ENCODE results near the gene ETNPPL.

The ETNPPL gene

DNA sequence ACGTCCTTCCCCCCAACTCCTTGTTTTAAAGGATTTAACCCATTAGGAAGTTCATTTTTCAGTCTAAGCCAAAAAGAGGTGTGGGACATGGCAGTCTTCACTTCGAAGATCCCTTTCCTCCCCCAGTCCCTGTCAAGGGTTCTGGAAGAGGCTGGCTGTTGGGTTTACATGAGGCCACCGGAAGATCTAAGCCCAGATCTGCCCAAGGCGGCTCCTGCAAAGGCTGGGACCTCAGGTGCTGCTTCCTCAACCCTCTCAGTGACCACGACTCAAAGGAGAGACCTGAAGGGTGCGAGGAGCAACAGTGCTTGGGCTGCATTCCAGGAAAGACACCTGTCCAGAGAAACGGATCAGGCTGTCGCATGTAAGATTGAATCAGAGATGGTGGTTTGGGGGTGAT lies 23.5 kb upstream of the ETNPPL start:
- no peaks in the 10 kb centered on the region for H3K9me3 ChIP-seq (ENCODE audit: control insufficient read depth, low read depth, low read length)

DNA sequence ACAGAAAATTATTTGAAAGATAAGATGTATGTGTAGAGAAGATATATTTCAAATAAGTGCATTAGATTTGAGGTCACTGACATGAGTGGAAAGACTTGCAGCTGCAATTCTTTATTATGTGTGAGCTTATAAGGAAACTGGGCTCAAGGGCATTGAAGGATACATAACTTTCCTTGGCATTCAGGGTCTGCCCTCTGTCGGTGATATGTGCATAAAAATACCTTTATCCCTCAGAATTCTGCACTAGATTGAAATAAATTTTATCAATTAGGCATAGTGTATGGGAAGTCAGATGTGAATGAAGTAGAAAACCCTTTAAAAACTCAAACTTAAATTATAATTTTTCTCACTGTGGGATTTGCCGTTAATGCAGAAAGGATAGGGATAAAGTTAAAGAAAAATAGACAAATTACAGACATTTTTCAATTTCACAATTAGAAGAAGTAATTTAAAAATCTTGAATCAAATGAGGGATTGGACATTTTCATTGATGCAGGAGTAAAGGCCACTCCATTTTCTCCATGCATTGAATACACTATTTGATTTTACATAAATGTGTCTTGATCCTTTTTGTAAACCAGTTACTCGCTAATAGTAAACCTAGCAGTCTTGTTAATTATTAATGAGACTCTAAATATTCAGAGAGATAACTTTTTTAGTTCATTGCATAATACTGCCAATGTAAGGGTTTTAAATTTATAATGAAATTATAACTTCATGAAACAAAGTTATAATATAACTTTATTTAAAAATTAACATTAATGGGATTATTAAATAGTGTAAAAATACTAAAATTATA lies 21.0 kb upstream of the ETNPPL start:
- Histone ChIP-seq H3K4me3 (ENCODE audit: low read length) (no peak overlapping the region), H3K36me3 (ENCODE audit: control insufficient read depth, low read depth, low read length) (no peaks in the 10 kb centered on the region), H3K4me1 (ENCODE audit: control insufficient read depth, low read depth, low read length) (no peaks in the 10 kb centered on the region), H3K27ac (ENCODE audit: low read length) (no peak overlapping the region), H3K9ac (ENCODE audit: low read length) (no peak overlapping the region), H3K9me3 (ENCODE audit: control insufficient read depth, low read depth, low read length) (no peaks in the 10 kb centered on the region), H3K27me3 (ENCODE audit: control insufficient read depth, insufficient read depth, low read length) (no peaks in the 10 kb centered on the region)

More for the DNA sequence above, 23.5 kb upstream of the ETNPPL start:
- Histone ChIP-seq H3K4me1 (ENCODE audit: control insufficient read depth, low read depth, low read length) (no peaks in the 10 kb centered on the region), H3K4me3 (ENCODE audit: low read length) (no peak overlapping the region), H3K36me3 (ENCODE audit: control insufficient read depth, low read depth, low read length) (no peaks in the 10 kb centered on the region), H3K27me3 (ENCODE audit: control insufficient read depth, insufficient read depth, low read length) (no peaks in the 10 kb centered on the region), H3K9ac (ENCODE audit: low read length) (no peak overlapping the region), H3K27ac (ENCODE audit: low read length) (no peak overlapping the region)

DNA sequence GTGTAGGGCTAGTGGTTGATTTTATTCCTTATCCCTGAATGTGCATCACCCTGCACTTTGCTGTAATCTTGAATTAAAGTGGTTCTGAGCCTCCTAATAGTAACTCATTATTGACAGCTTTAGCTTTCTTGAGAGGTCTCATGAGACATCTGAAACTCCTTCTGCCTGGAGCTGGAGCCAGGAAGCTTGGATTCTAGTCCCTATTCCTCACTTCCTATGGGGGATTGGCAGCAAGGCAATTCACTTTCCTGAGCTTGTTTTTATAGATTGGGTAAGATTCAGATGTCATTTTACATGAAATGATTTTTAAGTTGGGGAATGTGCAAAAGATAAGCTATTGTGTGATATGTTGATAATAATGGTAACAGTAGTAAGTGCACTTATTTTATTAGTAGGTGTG lies 17.1 kb upstream of the ETNPPL start:
- Histone ChIP-seq H3K4me3 (ENCODE audit: low read length) (no peak overlapping the region), H3K4me1 (ENCODE audit: control insufficient read depth, low read depth, low read length) (no peaks in the 10 kb centered on the region), H3K9ac (ENCODE audit: low read length) (no peak overlapping the region), H3K27me3 (ENCODE audit: control insufficient read depth, insufficient read depth, low read length) (no peaks in the 10 kb centered on the region), H3K27ac (ENCODE audit: low read length) (no peak overlapping the region), H3K36me3 (ENCODE audit: control insufficient read depth, low read depth, low read length) (no peaks in the 10 kb centered on the region), H3K9me3 (ENCODE audit: control insufficient read depth, low read depth, low read length) (no peaks in the 10 kb centered on the region)

DNA sequence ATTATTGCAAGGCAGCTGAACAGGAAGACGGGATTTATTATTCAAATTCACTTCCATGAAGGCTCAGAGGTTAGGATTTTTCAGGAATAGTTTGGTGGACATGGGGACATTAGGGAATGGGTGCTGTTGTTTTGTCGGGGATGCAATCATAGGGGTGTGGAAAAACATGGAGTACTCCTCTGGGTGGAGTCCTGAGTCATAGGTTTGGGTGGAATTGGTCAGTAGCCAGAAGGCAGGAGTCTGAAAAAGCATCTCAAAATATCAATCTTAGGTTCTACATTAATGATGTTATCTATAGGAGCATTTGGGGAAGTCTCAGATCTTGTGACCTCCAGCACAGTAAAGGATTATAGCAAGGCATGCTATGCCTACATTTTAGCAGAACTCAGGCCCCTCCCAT lies 14.5 kb upstream of the ETNPPL start:
- no peak overlapping the region for H3K27ac ChIP-seq (ENCODE audit: low read length)
- H3K9ac ChIP-seq (ENCODE audit: low read length): no peak overlapping the region
- H3K27me3 ChIP-seq (ENCODE audit: control insufficient read depth, insufficient read depth, low read length): no peaks in the 10 kb centered on the region
- H3K4me3 ChIP-seq (ENCODE audit: low read length): no peak overlapping the region
- no peaks in the 10 kb centered on the region for H3K36me3 ChIP-seq (ENCODE audit: control insufficient read depth, low read depth, low read length)
- H3K4me1 ChIP-seq (ENCODE audit: control insufficient read depth, low read depth, low read length): no peaks in the 10 kb centered on the region
- H3K9me3 ChIP-seq (ENCODE audit: control insufficient read depth, low read depth, low read length): no peaks in the 10 kb centered on the region

DNA sequence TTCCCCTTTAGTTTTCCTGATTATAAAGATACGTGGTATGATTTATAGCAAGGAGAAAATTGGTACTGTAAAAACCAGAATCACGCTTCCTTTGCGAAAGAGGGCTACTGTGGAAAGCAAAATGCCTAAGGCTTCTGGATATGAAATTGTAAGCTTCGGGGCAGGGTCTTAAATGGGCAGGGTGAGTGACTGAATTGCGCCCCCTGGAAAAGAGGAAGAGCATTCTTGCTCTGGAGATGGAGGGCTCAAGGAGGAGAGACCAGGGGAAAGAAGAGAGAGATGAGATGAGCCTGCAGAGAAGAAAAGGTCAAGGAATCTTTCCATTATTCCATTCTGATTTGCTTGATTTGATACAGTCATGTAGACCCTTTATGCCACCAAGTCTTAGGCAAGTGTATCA lies 13.1 kb upstream of the ETNPPL start:
- Histone ChIP-seq H3K9ac (ENCODE audit: low read length) (no peak overlapping the region), H3K36me3 (ENCODE audit: control insufficient read depth, low read depth, low read length) (no peaks in the 10 kb centered on the region), H3K9me3 (ENCODE audit: control insufficient read depth, low read depth, low read length) (no peaks in the 10 kb centered on the region), H3K4me3 (ENCODE audit: low read length) (no peak overlapping the region), H3K27me3 (ENCODE audit: control insufficient read depth, insufficient read depth, low read length) (no peaks in the 10 kb centered on the region), H3K27ac (ENCODE audit: low read length) (no peak overlapping the region), H3K4me1 (ENCODE audit: control insufficient read depth, low read depth, low read length) (no peaks in the 10 kb centered on the region)

DNA sequence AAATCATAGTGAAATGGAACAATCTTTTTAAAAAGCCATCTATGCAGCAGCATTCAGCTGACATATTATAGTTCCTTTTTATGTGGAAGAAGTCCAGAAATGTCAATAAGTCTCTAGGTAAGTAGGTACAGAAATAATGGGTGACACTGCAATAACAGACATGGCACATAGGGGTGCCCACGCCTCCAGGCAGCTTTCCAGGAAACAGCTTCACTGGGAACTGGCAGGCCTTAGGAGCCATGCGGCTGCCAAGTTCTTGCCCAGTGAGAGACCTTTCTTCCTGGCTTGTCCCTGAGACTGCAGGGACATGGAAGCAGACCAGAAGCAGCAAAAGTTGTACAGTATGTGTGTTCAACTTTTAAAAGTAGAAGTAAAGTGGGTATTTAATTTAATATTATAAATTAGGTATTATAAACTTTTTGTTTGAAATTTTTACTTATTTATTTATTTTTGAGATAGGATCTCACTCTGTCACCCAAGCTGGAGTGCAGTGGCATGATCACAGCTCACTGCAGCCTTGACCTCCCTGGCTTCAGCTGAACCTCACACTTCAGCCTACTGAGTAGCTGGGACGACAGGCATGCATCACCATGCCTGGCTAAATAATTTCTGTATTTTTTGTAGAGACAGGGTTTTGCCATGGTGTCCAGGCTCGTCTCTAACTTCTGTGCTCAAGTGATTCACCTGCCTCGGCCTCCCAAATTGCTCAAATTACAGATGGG lies 12.1 kb upstream of the ETNPPL start:
- H3K9ac ChIP-seq (ENCODE audit: low read length): no peak overlapping the region
- no peak overlapping the region for H3K4me3 ChIP-seq (ENCODE audit: low read length)
- no peaks in the 10 kb centered on the region for H3K36me3 ChIP-seq (ENCODE audit: control insufficient read depth, low read depth, low read length)
- no peaks in the 10 kb centered on the region for H3K4me1 ChIP-seq (ENCODE audit: control insufficient read depth, low read depth, low read length)
- no peak overlapping the region for H3K27ac ChIP-seq (ENCODE audit: low read length)
- no peaks in the 10 kb centered on the region for H3K27me3 ChIP-seq (ENCODE audit: control insufficient read depth, insufficient read depth, low read length)
- no peaks in the 10 kb centered on the region for H3K9me3 ChIP-seq (ENCODE audit: control insufficient read depth, low read depth, low read length)

DNA sequence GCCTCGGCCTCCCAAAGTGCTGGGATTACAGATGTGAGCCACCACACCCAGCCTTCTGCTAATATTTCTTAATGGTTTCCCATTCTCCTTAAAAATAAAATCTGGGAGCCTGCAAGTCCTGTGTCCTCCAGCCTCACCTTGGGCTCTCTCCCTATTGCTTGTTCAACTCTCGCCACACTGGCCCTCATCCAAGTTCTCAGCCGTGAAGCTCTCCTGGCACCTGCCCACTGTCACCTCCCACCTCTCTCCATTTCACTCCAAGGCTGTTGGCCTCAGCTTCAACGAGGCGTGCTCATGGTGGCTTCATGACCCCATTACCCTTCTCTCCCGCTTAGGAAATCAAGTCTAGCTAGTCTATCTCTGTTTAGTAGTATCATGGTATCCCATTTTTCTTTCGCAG lies 9.5 kb upstream of the ETNPPL start:
- no peak overlapping the region for H3K27ac ChIP-seq (ENCODE audit: low read length)
- H3K4me1 ChIP-seq (ENCODE audit: control insufficient read depth, low read depth, low read length): no peaks in the 10 kb centered on the region
- no peak overlapping the region for H3K4me3 ChIP-seq (ENCODE audit: low read length)
- no peaks in the 10 kb centered on the region for H3K36me3 ChIP-seq (ENCODE audit: control insufficient read depth, low read depth, low read length)
- H3K9me3 ChIP-seq (ENCODE audit: control insufficient read depth, low read depth, low read length): no peaks in the 10 kb centered on the region
- no peak overlapping the region for H3K9ac ChIP-seq (ENCODE audit: low read length)
- no peaks in the 10 kb centered on the region for H3K27me3 ChIP-seq (ENCODE audit: control insufficient read depth, insufficient read depth, low read length)

DNA sequence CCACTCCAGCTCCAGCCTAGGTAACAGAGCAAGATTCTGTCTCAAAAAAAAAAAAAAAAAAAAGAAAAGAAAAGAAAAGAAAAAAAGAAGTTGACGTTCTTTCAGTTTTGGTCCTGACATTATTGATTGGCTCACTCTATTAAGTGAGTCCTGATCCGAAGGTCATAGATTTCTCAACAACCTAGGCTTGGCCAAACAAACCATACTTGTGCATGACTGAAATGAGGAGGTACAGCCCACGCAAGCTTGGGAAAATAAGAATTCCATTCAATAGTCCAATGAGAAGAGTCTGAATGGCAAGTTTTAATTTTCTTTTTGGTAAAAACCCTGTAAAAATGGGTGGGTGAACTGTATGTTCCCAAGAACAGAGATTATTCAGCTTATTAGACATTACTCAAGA lies 3.2 kb upstream of the ETNPPL start:
- Histone ChIP-seq H3K27me3 (ENCODE audit: control insufficient read depth, insufficient read depth, low read length) (peaks cover 19% of the 10 kb centered on the region), H3K27ac (ENCODE audit: low read length) (no peak overlapping the region), H3K4me3 (ENCODE audit: low read length) (no peak overlapping the region)

DNA sequence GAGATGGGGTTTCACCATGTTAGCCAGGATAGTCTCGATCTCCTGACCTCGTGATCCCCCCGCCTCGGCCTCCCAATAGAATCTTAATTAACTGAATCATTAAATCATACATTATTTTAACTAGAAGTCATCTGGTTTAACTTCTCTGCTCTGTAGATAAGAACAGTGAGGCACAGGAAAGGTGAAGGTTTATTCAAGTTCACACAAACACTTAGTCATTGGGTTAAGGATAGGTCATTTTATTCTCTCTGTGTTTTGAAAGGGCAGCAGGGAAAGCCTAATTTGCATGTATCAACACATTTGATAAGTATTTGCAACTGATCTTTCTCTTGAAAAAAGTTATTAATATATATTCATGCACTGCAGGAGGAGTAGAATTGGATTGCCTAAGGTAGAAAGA lies 1.1 kb upstream of the ETNPPL start:
- Histone ChIP-seq H3K27me3 (ENCODE audit: control insufficient read depth, insufficient read depth, low read length) (peaks cover 29% of the 10 kb centered on the region), H3K4me1 (ENCODE audit: control insufficient read depth, low read depth, low read length) (peaks cover 5% of the 10 kb centered on the region), H3K4me3 (ENCODE audit: low read length) (no peak overlapping the region), H3K9me3 (ENCODE audit: control insufficient read depth, low read depth, low read length) (no peaks in the 10 kb centered on the region), H3K36me3 (ENCODE audit: control insufficient read depth, low read depth, low read length) (no peaks in the 10 kb centered on the region), H3K9ac (ENCODE audit: low read length) (no peak overlapping the region), H3K27ac (ENCODE audit: low read length) (no peak overlapping the region)

More for the DNA sequence above, 3.2 kb upstream of the ETNPPL start:
- no peaks in the 10 kb centered on the region for H3K36me3 ChIP-seq (ENCODE audit: control insufficient read depth, low read depth, low read length)
- H3K9me3 ChIP-seq (ENCODE audit: control insufficient read depth, low read depth, low read length): no peaks in the 10 kb centered on the region
- no peak overlapping the region for H3K9ac ChIP-seq (ENCODE audit: low read length)
- peaks cover 5% of the 10 kb centered on the region for H3K4me1 ChIP-seq (ENCODE audit: control insufficient read depth, low read depth, low read length)

DNA sequence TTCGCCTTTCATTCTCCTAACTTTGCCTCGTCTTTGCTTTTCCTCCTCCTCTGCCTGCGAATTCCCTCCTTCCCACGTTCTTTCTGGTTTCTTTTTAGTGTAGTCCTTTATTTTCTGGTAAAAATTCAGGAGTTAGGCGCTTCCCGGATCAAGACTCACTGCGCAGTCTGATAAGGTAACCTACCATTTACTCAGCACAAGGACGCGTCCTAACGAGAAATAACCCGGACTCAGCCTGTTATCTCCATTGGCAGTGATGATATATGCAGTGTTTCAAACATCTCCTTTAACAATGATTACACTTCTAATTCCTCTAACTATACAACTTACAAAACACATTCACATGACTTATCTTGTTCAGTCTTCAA lies 357 bp upstream of the ETNPPL start:
- no peak overlapping the region for H3K9ac ChIP-seq (ENCODE audit: low read length)
- H3K27me3 ChIP-seq (ENCODE audit: control insufficient read depth, insufficient read depth, low read length): peaks cover 29% of the 10 kb centered on the region
- peaks cover 5% of the 10 kb centered on the region for H3K4me1 ChIP-seq (ENCODE audit: control insufficient read depth, low read depth, low read length)
- H3K36me3 ChIP-seq (ENCODE audit: control insufficient read depth, low read depth, low read length): no peaks in the 10 kb centered on the region
- no peaks in the 10 kb centered on the region for H3K9me3 ChIP-seq (ENCODE audit: control insufficient read depth, low read depth, low read length)
- peak overlapping the region; percentile 91 for H3K4me3 ChIP-seq (ENCODE audit: low read length)
- H3K27ac ChIP-seq (ENCODE audit: low read length): no peak overlapping the region

DNA sequence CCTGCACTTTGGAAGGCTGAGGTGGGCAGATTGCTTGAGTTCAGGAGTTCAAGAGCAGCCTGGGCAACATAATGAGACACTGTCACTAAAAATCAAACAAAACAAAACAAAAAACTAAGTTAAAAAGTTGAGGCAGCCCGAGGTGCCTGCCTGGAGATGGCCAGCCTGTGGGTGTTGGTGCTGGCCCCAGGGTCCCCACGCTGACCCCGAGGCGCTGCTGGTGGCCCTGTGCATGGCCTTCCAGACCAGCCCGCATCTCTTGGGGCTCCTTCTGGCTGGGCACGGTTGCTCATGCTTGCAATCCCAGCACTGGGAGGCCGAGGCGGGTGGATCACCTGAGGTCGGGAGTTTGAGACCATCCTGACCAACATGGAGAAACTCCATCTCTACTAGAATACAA lies 4.4 kb downstream of the ETNPPL start:
- Histone ChIP-seq H3K27me3 (ENCODE audit: control insufficient read depth, insufficient read depth, low read length) (peaks cover 28% of the 10 kb centered on the region), H3K36me3 (ENCODE audit: control insufficient read depth, low read depth, low read length) (no peaks in the 10 kb centered on the region), H3K4me1 (ENCODE audit: control insufficient read depth, low read depth, low read length) (peaks cover 5% of the 10 kb centered on the region), H3K9ac (ENCODE audit: low read length) (no peak overlapping the region), H3K27ac (ENCODE audit: low read length) (no peak overlapping the region), H3K4me3 (ENCODE audit: low read length) (no peak overlapping the region), H3K9me3 (ENCODE audit: control insufficient read depth, low read depth, low read length) (no peaks in the 10 kb centered on the region)

DNA sequence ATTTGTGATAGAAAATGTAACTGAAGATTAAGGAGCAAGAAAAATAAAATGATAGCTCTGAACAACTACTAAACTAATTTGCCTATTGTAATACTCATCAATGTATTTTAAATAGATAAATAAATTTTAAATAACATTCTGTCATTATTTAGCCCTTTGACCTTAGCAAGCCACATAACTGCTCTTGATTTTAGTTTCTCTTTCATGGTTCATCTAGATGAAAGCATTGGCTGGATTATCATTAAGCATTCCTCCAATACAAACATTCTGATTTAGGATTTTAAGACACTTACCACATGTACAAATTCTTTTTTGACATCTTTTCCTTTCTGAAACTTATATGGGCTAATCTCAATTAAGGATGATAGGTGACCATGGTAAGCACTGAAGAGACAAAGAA lies 8.5 kb downstream of the ETNPPL start:
- H3K4me3 ChIP-seq (ENCODE audit: low read length): no peak overlapping the region
- no peaks in the 10 kb centered on the region for H3K9me3 ChIP-seq (ENCODE audit: control insufficient read depth, low read depth, low read length)
- no peaks in the 10 kb centered on the region for H3K36me3 ChIP-seq (ENCODE audit: control insufficient read depth, low read depth, low read length)
- no peak overlapping the region for H3K9ac ChIP-seq (ENCODE audit: low read length)
- no peak overlapping the region for H3K27ac ChIP-seq (ENCODE audit: low read length)
- H3K27me3 ChIP-seq (ENCODE audit: control insufficient read depth, insufficient read depth, low read length): no peaks in the 10 kb centered on the region
- no peaks in the 10 kb centered on the region for H3K4me1 ChIP-seq (ENCODE audit: control insufficient read depth, low read depth, low read length)
